MM.1S (cell line): Measurements from ENCODE around the gene DRD3.

Experiments
- DNase-seq: peaks from one replicate; pipeline ENCODE4 v3.0.0-alpha.2; 2015
- H2AFZ ChIP-seq: fragments of 300-600 bp; sonication (generic); 2 replicates; pipeline ENCODE4 v1.6.0; 2016; ENCODE audit warnings: antibody characterized with exemption, low read length
- H3F3A ChIP-seq: fragments of 300-600 bp; sonication (generic); 2 replicates; pipeline ENCODE4 v1.6.1; 2016; ENCODE audit warnings: mild to moderate bottlenecking, antibody characterized with exemption, low read length, moderate library complexity, mixed read lengths; ENCODE audit not compliant: insufficient read depth
- H3K27ac ChIP-seq: fragments of 300-600 bp; sonication (generic); 2 replicates; pipeline ENCODE4 v1.5.1; 2016; ENCODE audit warnings: mild to moderate bottlenecking, low read length
- H3K27me3 ChIP-seq: fragments of 300-600 bp; sonication (generic); replicated peaks from 2 replicates; pipeline ENCODE4 v1.6.0; 2016; ENCODE audit warnings: low read length; ENCODE audit not compliant: insufficient read depth
- H3K36me3 ChIP-seq: fragments of 300-600 bp; sonication (generic); replicated peaks from 2 replicates; pipeline ENCODE4 v1.6.1; 2016; ENCODE audit warnings: mild to moderate bottlenecking, low read length, mixed read lengths; ENCODE audit not compliant: insufficient read depth
- H3K4me1 ChIP-seq: fragments of 300-600 bp; sonication (generic); 2 replicates; pipeline ENCODE4 v1.6.1; 2016; ENCODE audit warnings: low read length, mixed read lengths
- H3K4me2 ChIP-seq: fragments of 300-600 bp; sonication (generic); 2 replicates; pipeline ENCODE4 v1.6.0; 2016; ENCODE audit warnings: low read depth, low read length
- H3K4me3 ChIP-seq: fragments of 300-600 bp; sonication (generic); 2 replicates; pipeline ENCODE4 v1.5.1; 2016; ENCODE audit warnings: low read length, mixed read lengths
- H3K79me2 ChIP-seq: fragments of 300-600 bp; sonication (generic); 2 replicates; pipeline ENCODE4 v1.6.1; 2016; ENCODE audit warnings: mixed run types, low read length, mixed read lengths
- H3K9ac ChIP-seq: fragments of 300-600 bp; sonication (generic); 2 replicates; pipeline ENCODE4 v1.6.1; 2016; ENCODE audit warnings: low read length, mixed read lengths
- H3K9me2 ChIP-seq: fragments of 300-600 bp; sonication (generic); replicated peaks from 2 replicates; pipeline ENCODE4 v1.6.1; 2016; ENCODE audit warnings: mild to moderate bottlenecking, low read length, mixed read lengths; ENCODE audit not compliant: insufficient read depth
- H3K9me3 ChIP-seq: fragments of 300-600 bp; sonication (generic); replicated peaks from 2 replicates; pipeline ENCODE4 v1.6.1; 2016; ENCODE audit warnings: mild to moderate bottlenecking, low read length, mixed read lengths; ENCODE audit not compliant: insufficient read depth
- H4K20me1 ChIP-seq: fragments of 300-600 bp; sonication (generic); 2 replicates; pipeline ENCODE4 v1.6.1; 2016; ENCODE audit warnings: mild to moderate bottlenecking, low read length, moderate library complexity, mixed read lengths; ENCODE audit not compliant: insufficient read depth
- CTCF ChIP-seq: fragments of 300-600 bp; sonication (generic); IDR thresholded peaks from 2 replicates; pipeline ENCODE4 v1.5.1; 2016; ENCODE audit warnings: antibody characterized with exemption, low read length, mixed read lengths
- EZH2 ChIP-seq: fragments of 300-600 bp; sonication (generic); optimal IDR thresholded peaks from 2 replicates; pipeline ENCODE3; 2017; ENCODE audit warnings: low read depth, mild to moderate bottlenecking, antibody characterized with exemption, low read length, mixed read lengths
- EZH2phosphoT487 ChIP-seq: fragments of 300-600 bp; sonication (generic); IDR thresholded peaks from 2 replicates; pipeline ENCODE4 v1.6.1; 2018; ENCODE audit warnings: antibody characterized with exemption, low read length

Gene DRD3

DNA sequence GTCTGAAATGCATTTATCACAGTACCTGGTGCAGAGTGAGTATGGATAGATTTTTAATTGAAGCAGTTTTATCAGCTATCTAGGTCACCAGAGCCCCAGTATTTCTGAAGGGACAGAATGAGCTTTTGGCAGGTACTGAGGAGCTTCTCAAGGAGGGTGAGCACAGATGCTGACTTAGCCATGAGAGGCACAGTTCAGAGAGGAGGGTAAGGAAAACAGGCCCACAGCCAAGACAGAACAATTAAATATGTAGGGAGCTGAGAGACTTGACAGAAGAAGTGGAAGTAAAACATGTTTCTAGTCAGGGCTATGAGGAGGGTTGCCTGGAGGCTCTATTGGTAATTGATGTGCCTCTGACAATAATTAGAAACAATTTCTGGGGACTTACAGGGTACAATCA lies 38.4 kb upstream of the DRD3 start:
- H3K36me3 ChIP-seq: no peaks in the 10 kb centered on the region
- H3K27ac ChIP-seq: no peak overlapping the region
- TF ChIP-seq CTCF: no peak
- no peak for TF ChIP-seq EZH2phosphoT487
- no peak for TF ChIP-seq EZH2
- H3K27me3 ChIP-seq: no peaks in the 10 kb centered on the region
- H2AFZ ChIP-seq: no peak overlapping the region
- no peak overlapping the region for H3K4me3 ChIP-seq
- H3K9me3 ChIP-seq: no peaks in the 10 kb centered on the region
- no peak for DNase-seq
- H4K20me1 ChIP-seq: no peaks in the 10 kb centered on the region
- no peaks in the 10 kb centered on the region for H3K79me2 ChIP-seq
- H3K4me2 ChIP-seq: no peak overlapping the region
- H3K9ac ChIP-seq: no peak overlapping the region
- peaks cover 4% of the 10 kb centered on the region; the same call in 1 of the 2 replicates for H3K4me1 ChIP-seq
- H3K9me2 ChIP-seq: no peaks in the 10 kb centered on the region
- H3F3A ChIP-seq: no peaks in the 10 kb centered on the region

- no peak overlapping the region for H3K4me3 ChIP-seq
- TF ChIP-seq EZH2phosphoT487: no peak
- TF ChIP-seq EZH2: no peak
- TF ChIP-seq CTCF: no peak
- H3K9me3 ChIP-seq: no peaks in the 10 kb centered on the region
- H3K79me2 ChIP-seq: no peaks in the 10 kb centered on the region
- no peak overlapping the region for H3K9ac ChIP-seq
- no peaks in the 10 kb centered on the region for H3K4me1 ChIP-seq
- DNase-seq: no peak
- H3K9me2 ChIP-seq: no peaks in the 10 kb centered on the region
- no peaks in the 10 kb centered on the region for H3F3A ChIP-seq
- H3K4me2 ChIP-seq: no peak overlapping the region
- H4K20me1 ChIP-seq: no peaks in the 10 kb centered on the region
- no peaks in the 10 kb centered on the region for H3K27me3 ChIP-seq
- H3K27ac ChIP-seq: no peak overlapping the region
- no peak overlapping the region for H2AFZ ChIP-seq
- H3K36me3 ChIP-seq: no peaks in the 10 kb centered on the region
These were observed 37.5 kb upstream of the DRD3 start for GRCh38 chr3:114216186-114216970.

GRCh38 chr3:114214542-114215341 lies 35.9 kb upstream of the DRD3 start:
- TF ChIP-seq EZH2 (no peak), CTCF (no peak), EZH2phosphoT487 (no peak)
- DNase-seq: no peak
- Histone ChIP-seq H2AFZ (no peak overlapping the region), H3K4me1 (no peaks in the 10 kb centered on the region), H3K27ac (no peak overlapping the region), H3K9me3 (no peaks in the 10 kb centered on the region), H3F3A (no peaks in the 10 kb centered on the region), H3K36me3 (no peaks in the 10 kb centered on the region), H3K4me2 (no peak overlapping the region), H3K27me3 (no peaks in the 10 kb centered on the region), H4K20me1 (no peaks in the 10 kb centered on the region), H3K9ac (no peak overlapping the region), H3K4me3 (no peak overlapping the region), H3K79me2 (no peaks in the 10 kb centered on the region), H3K9me2 (no peaks in the 10 kb centered on the region)
